Measurements from ENCODE around the gene SPATS2. TPM values are rescaled to one million over a fixed set of nuclear protein-coding genes. Genes with fewer than 3 reads are reported as not detected.

Gene SPATS2
- total and polyA plus RNA-seq, 2 donors (not counting 3 experiments of a cell fraction or from before 2014, with no cell fraction given): 55.8 to 66.5 TPM

- H4K20me1 ChIP-seq (replicated peaks; ENCODE audit: control insufficient read depth, extremely low read depth, insufficient read depth, low read length): no peaks in the 10 kb centered on the region
- ChIA-PET POLR2A (interaction anchor here (0.9 kb wide), 1 partner anchor 122 kb away, joined by 9 read pairs; the partner anchor contains the start of gene SPATS2), CTCF (interaction anchor here (1.4 to 3.1 kb wide), 9 partner anchors 15 to 158 kb away, joined by 3 to 44 read pairs (median 8); partner anchors contain the start of gene SPATS2)
- dilution Hi-C loops (cut with MboI; ENCODE audit: extremely low pct_ligation_motif_present, low sequenced_read_pairs) (no loop called here), intact Hi-C loops (cut with micrococcal nuclease) (loop anchor here (1.0 to 2.0 kb wide), 2 partner anchors 18 to 26 kb away; no protein-coding TSS in a partner anchor)
- H3K9ac ChIP-seq (replicated peaks; ENCODE audit: extremely low read depth, insufficient read depth, low read length): peak overlapping the region; percentile 35
- no peak overlapping the region for H3K4me3 ChIP-seq (replicated peaks in 1 of 3; ENCODE audit: insufficient read depth in 1 of 3, low read depth in 1 of 3, low read length in 3 of 3)
- DNase-seq (ENCODE audit: low read depth, low spot score): no peak
- no peaks in the 10 kb centered on the region for H3K9me3 ChIP-seq (replicated peaks; ENCODE audit: control insufficient read depth, insufficient read depth, low read length)
- H3K36me3 ChIP-seq (ENCODE audit: control insufficient read depth in 2 of 2, extremely low read depth in 1 of 2, insufficient read depth in 2 of 2, low read length in 2 of 2): peaks cover 0 to 7% of the 10 kb centered on the region in 2 experiments
- H3K27ac ChIP-seq (ENCODE audit: insufficient read depth, low read depth, low read length): peak overlapping the region; percentile 81
- H3K79me2 ChIP-seq (ENCODE audit: control insufficient read depth, insufficient read depth, low read length): peaks cover 26% of the 10 kb centered on the region
- TF ChIP-seq POLR2A (IDR thresholded peaks at IDR 0.05; ENCODE audit: low read depth, low read length): no peak
- no peak for TF ChIP-seq GATA2 (IDR thresholded peaks at IDR 0.05; ENCODE audit: insufficient read depth, insufficient read length, low read depth, low read length)
- no peak for TF ChIP-seq POLR2AphosphoS5 (IDR thresholded peaks at IDR 0.05; ENCODE audit: insufficient read depth, low read depth, low read length)
- H3K4me1 ChIP-seq (ENCODE audit: control insufficient read depth, extremely low read depth, insufficient read depth, low read length): peaks cover 23% of the 10 kb centered on the region
- H3K4me2 ChIP-seq (ENCODE audit: insufficient read depth, low read length): peak overlapping the region; percentile 52
- TSS peak; percentile 98 for BruUV-seq (replicated peaks)
- FAIRE-seq: no peak
- no peaks in the 10 kb centered on the region for H3K9me1 ChIP-seq (replicated peaks; ENCODE audit: control insufficient read depth, extremely low read depth, insufficient read depth, low read length)
- H3K27me3 ChIP-seq (ENCODE audit: control insufficient read depth in 2 of 2, insufficient read depth in 2 of 2, low read length in 2 of 2): no peaks in the 10 kb centered on the region
- no peak overlapping the region for H2AFZ ChIP-seq (ENCODE audit: low read depth, low read length)
Measured at GRCh38 chr12:49489154-49489553, 121.9 kb downstream of the SPATS2 start.

- no peaks in the 10 kb centered on the region for H3K9me3 ChIP-seq (replicated peaks; ENCODE audit: control insufficient read depth, insufficient read depth, low read length)
- peaks cover 1 to 8% of the 10 kb centered on the region in 2 experiments for H3K36me3 ChIP-seq (ENCODE audit: control insufficient read depth in 2 of 2, extremely low read depth in 1 of 2, insufficient read depth in 2 of 2, low read length in 2 of 2)
- peak overlapping the region; percentile 81 for H3K27ac ChIP-seq (ENCODE audit: insufficient read depth, low read depth, low read length)
- peak overlapping the region; percentile 35 for H3K9ac ChIP-seq (replicated peaks; ENCODE audit: extremely low read depth, insufficient read depth, low read length)
- H3K4me3 ChIP-seq (replicated peaks in 1 of 3; ENCODE audit: insufficient read depth in 1 of 3, low read depth in 1 of 3, low read length in 3 of 3): no peak overlapping the region
- peak overlapping the region; percentile 52 for H3K4me2 ChIP-seq (ENCODE audit: insufficient read depth, low read length)
- ChIA-PET CTCF (interaction anchor here (1.0 to 3.1 kb wide), 11 partner anchors 14 to 158 kb away, joined by 3 to 44 read pairs (median 7); partner anchors contain the start of genes PRPF40B and SPATS2), POLR2A (interaction anchor here (0.5 to 0.9 kb wide), 2 partner anchors 123 to 533 kb away, joined by 3 to 9 read pairs; partner anchors contain the start of genes ARF3 and SPATS2)
- H2AFZ ChIP-seq (ENCODE audit: low read depth, low read length): no peak overlapping the region
- TF ChIP-seq POLR2A (IDR thresholded peaks at IDR 0.05; ENCODE audit: low read depth, low read length): no peak
- TF ChIP-seq FOS (IDR thresholded peaks at IDR 0.05; ENCODE audit: borderline replicate concordance, insufficient read depth, low read length): peak; percentile 81
- TF ChIP-seq GATA2 (IDR thresholded peaks at IDR 0.05; ENCODE audit: insufficient read depth, insufficient read length, low read depth, low read length): peak; percentile 23
- peak; percentile 52 for TF ChIP-seq POLR2AphosphoS5 (IDR thresholded peaks at IDR 0.05; ENCODE audit: insufficient read depth, low read depth, low read length)
- TF ChIP-seq EZH2 (IDR thresholded peaks at IDR 0.05; ENCODE audit: borderline replicate concordance, low read depth, low read length, severe bottlenecking): no peak
- TF ChIP-seq MYC (IDR thresholded peaks at IDR 0.05; ENCODE audit: low read depth, low read length): no peak
- TF ChIP-seq MAX (IDR thresholded peaks at IDR 0.05; ENCODE audit: insufficient read depth, insufficient read length): no peak
- TF ChIP-seq JUN (IDR thresholded peaks at IDR 0.05; ENCODE audit: borderline replicate concordance, insufficient read depth, insufficient read length, low read depth): peak; percentile 52
- TF ChIP-seq CTCF (IDR thresholded peaks at IDR 0.05; ENCODE audit: extremely low read depth in 1 of 2, insufficient read depth in 1 of 2, low read depth in 1 of 2, low read length in 2 of 2): peak in 1 of 2 donors; percentile 32
- dilution Hi-C loops (cut with MboI; ENCODE audit: extremely low pct_ligation_motif_present, low sequenced_read_pairs) (no loop called here), intact Hi-C loops (cut with micrococcal nuclease) (loop anchor here (1.0 to 2.0 kb wide), 2 partner anchors 18 to 25 kb away; no protein-coding TSS in a partner anchor)
- no peaks in the 10 kb centered on the region for H4K20me1 ChIP-seq (replicated peaks; ENCODE audit: control insufficient read depth, extremely low read depth, insufficient read depth, low read length)
- DNase-seq (ENCODE audit: low read depth, low spot score): peak; percentile 93
- BruUV-seq (replicated peaks): no TSS peak
- H3K4me1 ChIP-seq (ENCODE audit: control insufficient read depth, extremely low read depth, insufficient read depth, low read length): peaks cover 23% of the 10 kb centered on the region
- FAIRE-seq: peak; percentile 99
- no peaks in the 10 kb centered on the region for H3K9me1 ChIP-seq (replicated peaks; ENCODE audit: control insufficient read depth, extremely low read depth, insufficient read depth, low read length)
- peaks cover 21% of the 10 kb centered on the region for H3K79me2 ChIP-seq (ENCODE audit: control insufficient read depth, insufficient read depth, low read length)
- H3K27me3 ChIP-seq (ENCODE audit: control insufficient read depth in 2 of 2, insufficient read depth in 2 of 2, low read length in 2 of 2): no peaks in the 10 kb centered on the region
Measured at GRCh38 chr12:49489720-49490119, 122.5 kb downstream of the SPATS2 start.

Data from endothelial cell of umbilical vein (primary cell).